GM12874 (cell line): Measurements from ENCODE around the gene S100A8.

Source experiments
- CTCF ChIP-seq: IDR thresholded peaks from 2 replicates; pipeline ENCODE4 v1.5.1; 2011; ENCODE audit warnings: low read depth, mild to moderate bottlenecking, control low read depth, low read length, moderate library complexity; ENCODE audit not compliant: insufficient read depth

S100A8 gene

GRCh38 chr1:153426809-153427208, 35.9 kb upstream of the S100A8 start:
- no peak for TF ChIP-seq CTCF

- no peak for TF ChIP-seq CTCF
Measured at GRCh38 chr1:153422450-153423068, 31.7 kb upstream of the S100A8 start.

GRCh38 chr1:153420306-153420705, 29.4 kb upstream of the S100A8 start:
- no peak for TF ChIP-seq CTCF

- no peak for TF ChIP-seq CTCF
Measured at GRCh38 chr1:153417136-153417888, 26.4 kb upstream of the S100A8 start.

GRCh38 chr1:153415850-153416570, 25.1 kb upstream of the S100A8 start, which contains the start of gene S100A7A:
Gene S100A7A, plus strand, starts transcription at chr1:153416520. Its CDS starts 1,563 bp downstream, at chr1:153418083.
- no peak for TF ChIP-seq CTCF

- TF ChIP-seq CTCF = peak; percentile 63
Measured at GRCh38 chr1:153404768-153405167, 13.9 kb upstream of the S100A8 start.

GRCh38 chr1:153404086-153404635, 13.3 kb upstream of the S100A8 start:
- no peak for TF ChIP-seq CTCF
